ENCODE measurements around the gene BPGM.
"Not testable (repeated sequence)": the region's sequence is repeated elsewhere in the genome, so short reads cannot be mapped to it uniquely, and the experiment has no call there.

BPGM gene

DNA sequence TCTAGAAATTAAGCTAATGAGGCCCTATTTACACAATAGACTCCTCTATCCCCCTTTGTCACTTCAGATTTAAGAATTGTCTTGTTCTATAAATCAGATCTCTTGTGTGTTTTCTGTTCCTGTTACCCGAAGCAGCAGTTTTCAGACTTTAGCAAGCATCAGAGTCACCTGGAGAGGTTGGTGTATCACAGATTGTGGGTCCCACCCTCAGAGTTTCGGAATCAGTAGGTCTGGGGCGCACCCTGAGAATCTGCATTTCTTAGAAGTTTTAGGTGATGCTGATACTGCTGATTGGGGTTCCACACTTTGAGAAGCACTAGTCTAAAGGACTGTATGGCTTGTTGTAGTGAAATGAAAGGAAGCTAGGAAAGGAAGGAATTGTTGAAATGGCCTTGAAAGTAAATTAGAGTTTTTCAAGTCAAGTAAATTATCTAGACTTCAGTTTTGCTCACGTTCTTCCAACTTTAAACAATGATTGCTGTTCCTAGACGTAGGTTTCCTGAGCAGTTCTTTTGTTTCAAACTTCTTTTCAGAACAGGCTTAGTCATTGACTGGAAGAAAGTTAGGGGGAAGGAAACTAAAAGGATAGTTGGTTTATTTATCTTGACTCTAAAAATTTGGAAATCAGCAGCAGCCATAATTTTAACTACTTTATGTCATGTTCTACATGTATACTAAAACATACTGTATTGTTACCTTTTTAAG lies 15.7 kb downstream of the BPGM start:
- TF ChIP-seq CTCF (IDR thresholded peaks at IDR 0.05; ENCODE audit: control insufficient read depth, extremely low read depth, insufficient read depth), result no peak
- DNase-seq (ENCODE audit: low read depth), result no peak
- no peak overlapping the region for H3K4me3 ChIP-seq (ENCODE audit: low read depth, low read length)

GRCh38 chr7:134662871-134663205 lies 16.2 kb downstream of the BPGM start:
- no peak overlapping the region for H3K4me3 ChIP-seq (ENCODE audit: low read depth, low read length)
- no peak for TF ChIP-seq CTCF (IDR thresholded peaks at IDR 0.05; ENCODE audit: control insufficient read depth, extremely low read depth, insufficient read depth)
- no peak for DNase-seq (ENCODE audit: low read depth)

GRCh38 chr7:134665045-134665444 lies 18.4 kb downstream of the BPGM start:
- DNase-seq (ENCODE audit: low read depth); H3K4me3 ChIP-seq (ENCODE audit: low read depth, low read length): not testable (repeated sequence)

DNA sequence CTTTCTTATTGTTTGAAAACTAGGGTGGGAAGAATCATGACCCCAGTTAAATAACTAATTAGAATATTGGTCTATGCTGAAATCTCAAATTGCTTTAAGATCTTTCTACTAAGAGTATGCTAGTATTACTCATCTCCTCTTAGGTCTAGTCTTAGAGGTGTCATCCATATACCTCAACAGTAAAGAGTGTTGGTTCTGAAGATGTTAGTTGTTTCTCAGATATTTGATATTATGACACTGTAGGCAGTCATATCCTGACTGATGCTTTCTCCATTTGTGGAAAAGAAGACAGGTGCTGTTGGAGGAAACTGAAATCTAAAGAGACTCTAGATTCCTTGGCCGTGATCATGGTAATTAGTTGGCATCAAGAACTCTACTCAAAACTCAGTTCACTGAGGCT lies 21.2 kb downstream of the BPGM start:
- H3K4me3 ChIP-seq (ENCODE audit: low read depth, low read length), result no peak overlapping the region
- no peak for DNase-seq (ENCODE audit: low read depth)
- no peak for TF ChIP-seq CTCF (IDR thresholded peaks at IDR 0.05; ENCODE audit: control insufficient read depth, extremely low read depth, insufficient read depth)

DNA sequence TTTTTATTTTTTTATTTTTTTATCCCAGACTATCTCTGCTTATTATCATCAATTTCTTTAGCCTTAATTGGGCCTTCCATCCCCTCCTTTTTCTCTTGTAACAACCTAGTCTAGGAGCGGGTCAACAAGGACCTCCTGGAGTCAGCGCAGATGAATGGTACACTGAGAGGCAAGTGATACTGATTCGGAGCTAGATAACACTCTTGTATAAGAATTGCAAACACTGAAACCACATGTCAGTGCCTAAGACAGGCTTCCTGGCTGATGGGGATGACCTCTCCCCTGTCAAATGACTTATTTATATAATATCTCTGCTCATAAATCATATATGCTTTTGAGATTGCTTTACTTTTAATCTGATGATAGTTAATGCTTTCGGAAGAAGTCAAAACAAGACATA lies 22.7 kb downstream of the BPGM start:
- TF ChIP-seq CTCF (IDR thresholded peaks at IDR 0.05; ENCODE audit: control insufficient read depth, extremely low read depth, insufficient read depth), result no peak
- DNase-seq (ENCODE audit: low read depth), result no peak
- no peak overlapping the region for H3K4me3 ChIP-seq (ENCODE audit: low read depth, low read length)

GRCh38 chr7:134669845-134670373 lies 23.3 kb downstream of the BPGM start:
- TF ChIP-seq CTCF (IDR thresholded peaks at IDR 0.05; ENCODE audit: control insufficient read depth, extremely low read depth, insufficient read depth), result no peak
- H3K4me3 ChIP-seq (ENCODE audit: low read depth, low read length), result no peak overlapping the region
- DNase-seq (ENCODE audit: low read depth), result peak; percentile 54

DNA sequence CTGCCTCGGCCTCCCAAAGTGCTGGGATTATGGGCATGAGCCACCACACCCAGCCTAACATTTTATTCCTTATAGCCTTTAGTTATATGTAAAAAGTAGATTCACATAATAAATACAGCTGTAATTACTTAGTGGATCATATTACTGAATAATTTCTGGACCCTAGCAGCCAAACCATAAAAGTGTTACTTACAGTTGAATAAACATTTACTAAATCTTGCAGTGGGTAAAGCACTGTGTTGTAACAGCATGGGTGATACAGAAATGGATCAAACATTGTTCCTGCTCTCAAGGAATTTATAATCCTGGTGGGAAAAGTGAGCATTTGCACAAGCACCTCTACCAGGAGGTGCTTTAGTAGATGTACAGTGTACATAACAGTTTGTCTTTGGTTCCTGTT lies 25.0 kb downstream of the BPGM start:
- H3K4me3 ChIP-seq (ENCODE audit: low read depth, low read length), result no peak overlapping the region
- TF ChIP-seq CTCF (IDR thresholded peaks at IDR 0.05; ENCODE audit: control insufficient read depth, extremely low read depth, insufficient read depth), result no peak

More for the DNA sequence above, 25.0 kb downstream of the BPGM start:
- DNase-seq (ENCODE audit: low read depth), result no peak
